Umbilical cord (tissue), 2 donors: ENCODE data around the gene NDUFS3. TPM values are rescaled to one million over a fixed set of nuclear protein-coding genes. Genes with fewer than 3 reads are reported as not detected.

Experiments
- DNase-seq: peaks from one replicate; pipeline ENCODE4 v3.0.0-alpha.2; 2015; ENCODE audit warnings: low spot score
- total RNA-seq: library from RNA; depleted of rRNA; stranded (reverse); fragments of >200 nt; gene quantifications from one replicate; pipeline ENCODE4 v1.2.3, GENCODE V29; 2014; ENCODE audit warnings: low replicate concordance; ENCODE audit not compliant: insufficient read depth

Gene NDUFS3
- total RNA-seq, 1 donor from 2014 or later = 40.2 TPM

DNA sequence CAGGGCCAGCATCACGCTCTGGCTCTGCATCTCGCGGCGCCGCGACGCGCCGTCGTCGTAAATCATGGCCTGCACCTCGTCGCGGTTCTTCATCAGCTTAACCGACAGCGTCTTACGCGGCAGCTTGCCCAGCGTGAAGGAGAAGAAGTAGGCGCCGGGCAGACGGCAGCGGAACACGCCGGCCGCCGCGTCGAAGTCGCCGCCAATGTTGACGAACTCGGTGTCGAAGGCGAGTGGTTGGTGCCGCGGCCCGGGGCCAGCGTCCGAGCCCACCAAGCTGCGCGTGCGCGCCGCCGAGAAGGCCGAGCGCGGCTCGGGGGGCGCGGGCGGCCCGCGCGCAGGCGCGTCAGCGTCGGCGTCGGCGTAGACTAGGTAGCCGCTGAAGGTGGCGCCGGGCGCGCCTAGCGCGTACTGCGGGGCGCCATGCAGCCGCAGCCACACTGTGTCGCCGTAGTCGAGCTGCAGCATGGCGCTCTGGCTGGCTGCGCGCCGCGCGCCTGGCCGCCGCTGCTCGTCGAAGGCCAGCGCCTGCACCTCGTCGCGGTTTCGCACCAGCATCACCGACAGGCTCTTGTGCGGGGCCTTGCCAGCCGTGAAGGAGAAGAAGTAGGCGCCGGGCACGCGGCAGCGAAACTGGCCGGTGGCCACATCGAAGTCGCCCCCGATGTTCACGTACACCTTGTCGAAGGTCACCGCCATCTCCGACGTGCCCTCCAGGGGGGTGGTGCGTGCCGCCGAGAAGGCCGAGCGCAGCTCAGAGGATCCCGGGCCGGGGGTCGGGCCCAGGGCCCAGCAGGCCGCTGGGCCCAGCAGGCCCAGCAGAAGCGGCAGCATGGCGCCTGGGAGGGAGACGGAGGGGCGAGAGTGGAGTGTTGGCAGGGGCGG lies 11.3 kb downstream of the NDUFS3 start:
- peak; percentile 52 for DNase-seq

GRCh38 chr11:47591764-47592163 lies 12.9 kb downstream of the NDUFS3 start:
- no peak for DNase-seq

DNA sequence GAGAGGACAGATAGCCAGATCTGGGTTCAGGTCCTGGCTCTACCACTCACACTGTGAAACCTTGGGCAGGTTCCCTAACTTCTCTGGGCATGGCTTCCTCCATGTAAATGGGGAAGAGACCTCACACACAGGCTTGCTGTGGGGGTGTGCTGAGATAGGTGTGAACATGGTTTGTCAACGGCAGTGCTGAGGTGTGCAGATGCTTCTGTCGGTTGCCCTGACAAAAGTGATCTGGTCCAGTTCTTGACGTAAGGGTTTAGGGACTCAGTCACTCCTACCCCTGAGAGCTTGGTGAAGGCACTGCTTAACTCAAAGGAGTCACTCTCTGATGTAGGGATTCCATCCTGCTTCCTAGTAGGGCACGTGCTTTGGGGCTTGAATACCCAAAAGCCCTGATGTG lies 13.4 kb downstream of the NDUFS3 start:
- no peak for DNase-seq

- DNase-seq = no peak
Measured at GRCh38 chr11:47592970-47593369, 14.1 kb downstream of the NDUFS3 start.

DNA sequence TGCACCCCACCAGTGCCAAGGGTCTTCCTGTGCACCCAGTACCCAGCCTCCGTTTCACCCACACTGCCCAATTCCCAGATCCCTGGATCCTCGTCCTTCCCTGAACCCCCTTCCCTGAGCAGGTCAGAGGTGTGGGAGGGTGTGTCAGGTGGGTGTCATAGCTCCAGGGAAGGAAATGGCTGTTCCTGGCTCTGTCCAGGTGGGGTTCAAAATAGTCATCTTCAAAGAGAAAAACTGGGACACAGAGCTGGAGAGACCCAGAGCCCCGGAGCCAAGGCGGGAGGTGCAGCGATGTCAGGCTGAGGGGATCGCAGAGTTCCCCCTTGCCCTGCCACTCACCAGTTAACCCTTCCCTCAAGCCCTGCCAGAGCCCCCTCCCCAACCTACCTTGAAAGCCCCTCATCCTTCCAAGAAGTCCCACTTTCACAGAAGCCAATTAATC lies 14.6 kb downstream of the NDUFS3 start:
- no peak for DNase-seq

DNA sequence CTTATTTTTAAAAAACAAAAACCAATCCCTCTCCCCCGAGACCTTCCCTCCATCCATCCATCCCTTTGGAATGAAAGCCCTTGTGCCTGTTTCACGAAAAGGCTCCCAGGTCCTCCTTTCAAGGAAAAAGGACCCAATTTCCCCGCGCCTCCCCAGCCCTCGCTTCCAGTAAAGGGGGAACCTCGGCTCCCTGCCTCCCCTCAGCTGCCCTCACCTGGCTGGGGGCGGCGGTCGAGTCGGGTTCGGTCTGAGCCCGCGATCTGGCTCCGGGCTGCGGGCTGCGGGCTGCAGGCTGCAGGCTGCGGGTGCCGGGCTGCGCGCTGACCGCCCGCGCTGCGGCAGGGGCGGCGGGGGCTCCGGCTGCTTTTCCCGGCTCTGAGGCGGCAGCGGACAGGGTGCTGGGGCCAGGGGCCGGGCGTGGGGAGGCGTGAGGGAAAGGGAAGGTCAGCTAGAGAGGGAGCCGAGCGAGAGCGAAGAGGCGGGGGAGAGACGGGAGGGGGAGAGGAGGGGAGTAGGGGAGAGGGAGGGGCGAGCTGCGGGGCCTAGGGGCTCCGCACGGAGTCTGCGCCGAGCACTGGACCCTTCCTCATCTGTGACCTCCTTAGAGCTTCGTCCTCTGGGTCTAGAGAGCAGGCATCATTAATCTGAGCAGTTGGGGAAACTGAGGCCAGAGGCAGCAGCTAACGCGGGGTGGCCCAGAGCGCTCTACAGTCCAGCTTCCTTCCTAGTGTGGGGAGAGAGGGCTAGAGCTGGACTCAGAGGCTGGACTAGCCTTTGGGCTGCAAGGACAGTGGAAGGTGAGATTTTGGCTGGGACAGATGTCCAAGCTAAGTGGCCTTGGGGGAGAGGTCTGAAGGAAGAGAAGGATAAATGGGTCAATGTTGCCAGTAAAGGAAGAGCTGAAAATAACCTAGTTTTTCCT lies 15.3 kb downstream of the NDUFS3 start, which contains the start of gene C1QTNF4:
C1QTNF4 (minus strand) TSS at position 478 of the 922 bp plus-strand sequence. CDS start 3,601 bp downstream, outside the sequence.
- no peak for DNase-seq

DNA sequence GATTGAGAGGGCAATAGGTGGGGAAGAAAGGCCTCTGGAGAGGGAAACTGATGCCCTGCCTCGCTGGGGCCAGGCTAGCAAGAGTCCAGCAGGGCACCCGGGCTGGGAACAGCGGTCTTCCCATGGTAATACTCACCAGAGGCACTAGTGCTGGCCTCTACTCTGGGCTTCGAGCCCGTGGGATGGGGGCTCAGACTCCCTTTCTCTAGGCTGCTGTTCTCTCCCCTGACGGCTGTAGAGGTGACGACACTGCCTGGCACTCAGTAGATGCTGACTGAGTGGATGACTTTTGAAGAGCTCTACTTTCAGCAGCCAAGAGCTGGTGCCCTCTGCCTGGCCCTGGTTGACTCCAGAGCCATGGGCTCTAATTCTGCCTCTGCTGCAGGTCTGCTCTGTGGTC lies 16.2 kb downstream of the NDUFS3 start:
- DNase-seq = no peak

DNA sequence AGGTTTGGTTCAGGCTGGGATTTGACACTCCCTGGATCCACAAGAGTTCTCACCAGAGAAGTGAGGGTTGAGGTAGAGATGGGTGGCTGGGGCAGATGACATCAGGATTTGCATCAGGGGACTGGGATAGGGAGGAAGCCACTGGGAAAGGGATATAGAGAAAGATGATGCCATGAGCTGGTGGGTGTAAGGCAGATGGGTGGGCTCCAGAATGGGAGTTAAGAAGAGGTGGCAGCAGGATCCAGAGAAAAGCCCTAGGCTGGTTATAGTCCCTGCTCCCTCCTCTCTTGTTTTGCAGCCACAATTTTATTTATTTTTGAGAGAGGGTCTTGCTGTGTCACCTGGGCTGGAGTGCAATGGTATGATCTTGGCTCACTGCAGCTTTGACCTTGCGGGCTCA lies 17.1 kb downstream of the NDUFS3 start:
- no peak for DNase-seq

GRCh38 chr11:47599902-47600301 lies 21.0 kb downstream of the NDUFS3 start:
- DNase-seq = no peak

- no peak for DNase-seq
Measured at GRCh38 chr11:47603295-47603694, 24.4 kb downstream of the NDUFS3 start.

- no peak for DNase-seq
Measured at GRCh38 chr11:47605921-47606320, 27.0 kb downstream of the NDUFS3 start.

GRCh38 chr11:47606731-47607130 lies 27.9 kb downstream of the NDUFS3 start:
- DNase-seq = no peak

- peak; percentile 36 for DNase-seq
Measured at GRCh38 chr11:47607380-47607779, 28.5 kb downstream of the NDUFS3 start.

DNA sequence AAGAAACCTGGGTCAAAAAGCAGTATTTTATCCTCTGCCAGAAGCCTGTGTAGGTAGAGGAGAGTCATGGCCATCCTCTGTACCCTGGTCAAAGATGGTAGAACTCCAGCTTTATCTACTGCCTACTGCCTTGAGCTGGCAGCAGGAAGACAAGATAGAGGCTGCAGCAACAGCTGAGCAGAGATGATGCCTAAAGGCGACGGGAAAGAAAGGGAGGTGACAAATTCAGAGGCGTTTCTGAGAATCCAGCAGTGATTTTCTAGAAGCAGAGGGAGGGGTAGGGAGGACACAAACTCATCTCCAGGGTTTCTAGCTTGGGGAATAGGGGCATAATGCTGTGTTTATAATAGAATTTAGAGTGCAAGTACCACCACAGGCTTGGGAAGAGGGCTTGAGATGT lies 30.8 kb downstream of the NDUFS3 start:
- DNase-seq = no peak

- peak; percentile 35 for DNase-seq
Measured at GRCh38 chr11:47611348-47611794, 32.5 kb downstream of the NDUFS3 start.

DNA sequence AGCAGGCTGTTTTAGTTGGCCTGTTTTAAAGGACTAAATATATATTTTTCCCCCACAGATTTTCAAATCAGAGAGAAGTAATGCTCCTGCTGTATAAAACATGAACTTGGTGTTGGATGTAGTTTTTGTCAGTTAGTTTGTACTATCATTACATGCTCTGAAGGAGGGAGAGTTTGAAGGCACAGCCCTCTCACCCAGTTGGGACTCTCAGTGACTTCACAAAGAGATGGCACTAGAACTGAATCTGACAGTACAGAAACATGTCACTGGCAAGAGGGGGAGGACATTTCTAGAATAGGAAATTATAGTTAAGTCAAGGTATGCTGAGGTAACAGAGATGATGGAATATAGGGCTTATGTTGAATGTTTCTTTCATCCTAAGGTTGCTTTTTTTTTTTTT lies 36.4 kb downstream of the NDUFS3 start:
- DNase-seq = no peak

DNA sequence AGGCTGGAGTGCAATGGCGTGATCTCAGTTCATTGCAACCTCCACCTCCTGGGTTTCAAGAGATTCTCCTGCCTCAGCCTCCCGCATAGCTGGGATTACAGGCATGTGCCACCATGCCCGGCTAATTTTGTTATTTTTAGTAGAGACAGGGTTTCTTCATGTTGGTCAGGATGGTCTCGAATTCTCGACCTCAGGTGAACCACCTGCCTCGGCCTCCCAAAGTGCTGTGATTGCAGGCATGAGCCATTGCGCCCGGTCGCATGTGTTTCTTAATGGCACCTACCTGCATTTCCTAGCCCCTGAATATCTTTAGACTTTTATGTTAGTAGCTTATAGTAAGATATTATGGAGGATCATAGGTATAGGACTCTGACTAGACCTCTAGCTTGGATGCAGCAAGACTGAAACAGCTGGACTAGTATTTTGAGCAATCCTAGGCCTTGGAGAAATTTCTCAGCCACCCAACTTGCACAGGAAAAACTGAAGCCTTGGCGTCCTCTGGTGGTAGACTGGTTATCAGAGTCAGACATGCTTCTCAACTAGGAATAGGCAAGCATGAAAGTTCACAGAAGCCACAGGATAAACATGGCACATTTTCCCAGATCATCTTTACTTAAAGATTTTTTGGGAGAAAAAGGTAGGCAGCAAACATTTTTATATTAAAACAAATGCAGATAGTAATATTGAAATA lies 38.0 kb downstream of the NDUFS3 start:
- DNase-seq = peak; percentile 57

- DNase-seq = no peak
Measured at GRCh38 chr11:47617417-47617809, 38.5 kb downstream of the NDUFS3 start.

- no peak for DNase-seq
Measured at GRCh38 chr11:47620836-47621378, 42.0 kb downstream of the NDUFS3 start.

DNA sequence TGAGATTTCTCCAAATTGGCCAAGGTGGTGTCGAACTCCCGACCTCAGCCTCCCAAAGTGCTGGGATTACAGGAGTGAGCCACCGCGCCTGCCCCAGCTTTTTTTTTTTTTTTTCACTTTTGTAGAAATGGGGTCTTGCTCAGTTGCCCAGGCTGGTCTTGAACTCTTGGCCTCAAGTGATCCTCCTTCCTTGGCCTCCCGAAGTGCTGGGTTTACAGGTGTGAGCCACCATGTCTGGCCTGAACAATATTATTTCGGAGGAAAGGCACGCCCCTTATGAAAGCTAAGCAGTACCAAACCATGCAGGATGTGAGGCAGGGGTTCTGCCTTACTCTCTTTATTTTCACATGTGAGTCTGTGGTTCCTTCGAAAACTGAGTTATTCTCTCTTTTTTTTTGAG lies 47.4 kb downstream of the NDUFS3 start:
- DNase-seq = no peak

DNA sequence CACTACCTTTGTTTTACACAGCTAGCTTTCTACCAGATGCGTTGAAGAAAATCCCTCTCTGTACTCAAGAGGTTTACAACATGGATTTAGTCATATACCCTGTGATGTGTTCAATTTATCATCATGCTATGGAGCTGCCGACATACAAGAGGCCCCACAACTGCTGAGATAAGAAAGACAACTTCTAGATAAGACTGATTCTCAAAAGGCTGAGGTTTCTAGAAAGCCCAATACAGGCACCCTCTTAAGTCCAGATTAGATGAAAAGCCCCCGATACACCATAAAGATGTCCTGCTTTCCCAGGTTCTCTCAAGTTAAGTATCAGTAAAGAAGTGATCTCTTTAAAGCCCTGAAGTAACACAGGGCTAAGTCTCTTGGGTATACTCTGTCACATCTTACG lies 49.2 kb downstream of the NDUFS3 start:
- DNase-seq = peak; percentile 86
